Measurements from ENCODE around the gene IRAK2. TPM values are rescaled to one million over a fixed set of nuclear protein-coding genes. Genes with fewer than 3 reads are reported as not detected.

Gene IRAK2
- total RNA-seq, 2 donors from 2014 or later = 0.26 to 0.40 TPM

DNA sequence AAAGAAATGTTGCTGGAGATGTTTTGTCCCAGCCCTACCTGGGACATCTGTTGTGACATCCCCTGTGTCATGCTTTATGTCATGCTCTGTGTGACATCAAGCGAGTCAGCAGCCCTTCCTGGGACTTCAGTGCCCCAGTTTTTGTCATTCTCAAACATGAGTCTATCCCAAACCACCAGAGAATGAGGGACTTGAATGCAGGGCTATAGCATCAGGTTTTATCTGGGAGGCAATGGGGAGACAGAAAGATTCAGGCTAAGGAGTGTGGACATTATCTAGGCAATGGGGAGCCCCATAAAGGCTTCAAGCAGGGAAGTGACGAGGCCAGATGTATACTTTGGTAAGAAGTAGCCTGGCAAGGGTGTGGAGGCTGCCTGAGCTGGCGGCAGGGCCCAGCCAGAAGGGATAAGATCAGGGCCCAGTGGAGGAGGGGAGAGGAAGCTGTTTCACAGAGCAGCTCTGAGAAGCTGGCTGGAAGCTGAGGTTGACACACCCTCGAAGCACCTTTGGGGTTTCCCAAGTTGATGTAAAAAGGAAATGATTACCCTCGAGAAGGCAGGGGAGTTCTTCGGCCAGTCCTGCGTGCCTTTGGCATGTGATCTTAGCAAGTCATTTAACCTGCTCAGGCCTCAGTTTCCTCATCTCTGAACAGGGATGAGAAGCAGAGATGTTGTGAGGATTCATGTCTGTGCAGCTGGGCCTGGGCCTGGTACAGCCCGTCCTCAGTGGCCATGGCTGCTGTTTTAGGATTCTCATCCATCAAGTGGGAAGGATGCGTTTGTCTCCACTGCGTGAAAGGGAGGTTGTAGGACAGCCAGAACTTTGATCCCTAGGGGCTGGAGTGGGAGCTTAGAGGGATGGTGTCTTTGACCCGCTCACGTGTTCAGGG lies 34.3 kb downstream of the IRAK2 start:
- no peaks in the 10 kb centered on the region for H3K27me3 ChIP-seq (ENCODE audit: control insufficient read depth, insufficient read depth, low read length, poor library complexity, severe bottlenecking)
- no peaks in the 10 kb centered on the region for H3K9me3 ChIP-seq (ENCODE audit: control insufficient read depth, low read length)
- H3K27ac ChIP-seq (ENCODE audit: low read depth, low read length) = peak overlapping the region; percentile 7
- no peaks in the 10 kb centered on the region for H3K27me3 Mint-ChIP-seq (ENCODE audit: insufficient read depth)
- 90 to 91% methylated on average over 8 to 12 of the region's 12 CpGs for WGBS, 2 experiments (ENCODE audit: insufficient coverage in 1 of 2, insufficient read length in 1 of 2)
- no peaks in the 10 kb centered on the region for H3K9me3 Mint-ChIP-seq
- H3K4me1 ChIP-seq (ENCODE audit: control insufficient read depth, insufficient read depth, low read length) = no peaks in the 10 kb centered on the region
- H3K36me3 Mint-ChIP-seq (ENCODE audit: low read depth) = no peaks in the 10 kb centered on the region
- H3K4me1 Mint-ChIP-seq = peaks cover 4% of the 10 kb centered on the region
- no peak for DNase-seq
- no peaks in the 10 kb centered on the region for H3K36me3 ChIP-seq (ENCODE audit: control insufficient read depth, insufficient read depth, low read length)
- no peak overlapping the region for H3K27ac Mint-ChIP-seq
- no peak overlapping the region for H3K4me3 ChIP-seq (ENCODE audit: low read length)
- TF ChIP-seq, protein P1, sequence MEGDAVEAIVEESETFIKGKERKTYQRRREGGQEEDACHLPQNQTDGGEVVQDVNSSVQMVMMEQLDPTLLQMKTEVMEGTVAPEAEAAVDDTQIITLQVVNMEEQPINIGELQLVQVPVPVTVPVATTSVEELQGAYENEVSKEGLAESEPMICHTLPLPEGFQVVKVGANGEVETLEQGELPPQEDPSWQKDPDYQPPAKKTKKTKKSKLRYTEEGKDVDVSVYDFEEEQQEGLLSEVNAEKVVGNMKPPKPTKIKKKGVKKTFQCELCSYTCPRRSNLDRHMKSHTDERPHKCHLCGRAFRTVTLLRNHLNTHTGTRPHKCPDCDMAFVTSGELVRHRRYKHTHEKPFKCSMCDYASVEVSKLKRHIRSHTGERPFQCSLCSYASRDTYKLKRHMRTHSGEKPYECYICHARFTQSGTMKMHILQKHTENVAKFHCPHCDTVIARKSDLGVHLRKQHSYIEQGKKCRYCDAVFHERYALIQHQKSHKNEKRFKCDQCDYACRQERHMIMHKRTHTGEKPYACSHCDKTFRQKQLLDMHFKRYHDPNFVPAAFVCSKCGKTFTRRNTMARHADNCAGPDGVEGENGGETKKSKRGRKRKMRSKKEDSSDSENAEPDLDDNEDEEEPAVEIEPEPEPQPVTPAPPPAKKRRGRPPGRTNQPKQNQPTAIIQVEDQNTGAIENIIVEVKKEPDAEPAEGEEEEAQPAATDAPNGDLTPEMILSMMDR (conservative IDR thresholded peaks at IDR 0.05) = no peak
- no peak overlapping the region for H3K4me3 Mint-ChIP-seq
- no peak overlapping the region for H3K9ac ChIP-seq (ENCODE audit: extremely low read depth, low read length, poor library complexity, severe bottlenecking)

DNA sequence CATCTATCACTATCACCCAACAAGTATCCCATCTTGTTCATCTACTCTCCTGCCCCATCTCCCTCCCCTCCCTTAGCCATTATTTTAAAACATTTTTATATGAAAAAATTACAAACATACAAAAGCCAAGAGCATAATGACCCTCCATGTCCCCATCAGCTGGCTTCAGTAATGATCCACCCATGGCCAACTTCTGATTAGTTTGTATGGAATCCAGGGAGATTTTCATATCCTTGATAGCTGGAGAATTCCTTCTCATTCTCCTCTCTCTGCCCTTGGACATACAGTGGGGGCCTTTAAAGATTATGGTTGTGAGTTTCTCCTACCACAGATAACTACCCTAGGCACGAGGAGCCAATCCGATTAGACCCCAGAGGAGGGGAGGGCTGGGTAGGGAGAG lies 40.2 kb downstream of the IRAK2 start:
- Mint-ChIP-seq H3K4me1 (no peaks in the 10 kb centered on the region), H3K27ac (no peak overlapping the region), H3K4me3 (no peak overlapping the region), H3K9me3 (no peaks in the 10 kb centered on the region), H3K36me3 (ENCODE audit: low read depth) (no peaks in the 10 kb centered on the region), H3K27me3 (ENCODE audit: insufficient read depth) (no peaks in the 10 kb centered on the region)
- TF ChIP-seq, protein P1 (conservative IDR thresholded peaks at IDR 0.05) = no peak
- H3K36me3 ChIP-seq (ENCODE audit: control insufficient read depth, insufficient read depth, low read length) = no peaks in the 10 kb centered on the region
- H3K9me3 ChIP-seq (ENCODE audit: control insufficient read depth, low read length) = no peaks in the 10 kb centered on the region
- no peak overlapping the region for H3K4me3 ChIP-seq (ENCODE audit: low read length)
- DNase-seq = no peak
- no peak overlapping the region for H3K9ac ChIP-seq (ENCODE audit: extremely low read depth, low read length, poor library complexity, severe bottlenecking)
- no peak overlapping the region for H3K27ac ChIP-seq (ENCODE audit: low read depth, low read length)
- WGBS, 2 experiments (ENCODE audit: insufficient coverage in 1 of 2, insufficient read length in 1 of 2) = no CpG with 5 or more reads among the region's 2 CpGs
- no peaks in the 10 kb centered on the region for H3K4me1 ChIP-seq (ENCODE audit: control insufficient read depth, insufficient read depth, low read length)
- no peaks in the 10 kb centered on the region for H3K27me3 ChIP-seq (ENCODE audit: control insufficient read depth, insufficient read depth, low read length, poor library complexity, severe bottlenecking)

DNA sequence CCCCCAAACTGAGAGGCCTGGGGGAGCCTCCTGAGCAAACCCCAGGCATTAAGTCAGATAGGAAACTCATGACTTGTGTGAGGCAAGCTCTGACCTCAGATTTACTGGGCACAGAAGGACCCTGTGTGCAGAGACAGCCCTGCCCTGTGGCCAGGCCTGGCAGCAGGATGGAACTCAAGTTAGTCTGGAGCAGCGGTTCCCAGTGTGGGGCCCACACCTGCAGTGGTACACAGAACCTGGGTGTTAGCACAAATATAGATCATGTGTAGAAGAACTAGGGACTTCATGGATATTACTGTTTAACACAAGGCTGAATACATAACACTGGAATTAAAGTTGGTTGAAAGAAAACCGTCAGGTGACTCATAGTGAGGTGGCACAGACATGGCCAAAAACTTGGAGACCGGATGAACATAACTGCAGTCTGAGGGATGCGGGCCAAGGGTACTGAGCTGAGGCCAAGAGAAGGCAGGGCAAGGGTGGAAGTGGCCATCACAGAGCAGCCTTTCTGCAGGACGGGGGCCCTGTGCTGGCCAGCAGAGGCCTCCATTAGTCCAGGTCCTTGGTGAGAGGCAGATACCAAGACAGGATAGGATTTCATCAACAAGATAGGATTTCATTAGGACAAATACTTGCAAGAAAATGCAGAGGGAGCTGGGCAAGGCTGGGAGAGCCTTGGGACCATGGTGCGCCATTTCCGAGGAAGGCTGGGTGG lies 40.9 kb downstream of the IRAK2 start:
- H3K36me3 Mint-ChIP-seq (ENCODE audit: low read depth) = no peaks in the 10 kb centered on the region
- TF ChIP-seq, protein P1 (conservative IDR thresholded peaks at IDR 0.05) = no peak
- no peak overlapping the region for H3K27ac ChIP-seq (ENCODE audit: low read depth, low read length)
- H3K4me1 ChIP-seq (ENCODE audit: control insufficient read depth, insufficient read depth, low read length) = no peaks in the 10 kb centered on the region
- H3K36me3 ChIP-seq (ENCODE audit: control insufficient read depth, insufficient read depth, low read length) = no peaks in the 10 kb centered on the region
- H3K9me3 Mint-ChIP-seq = no peaks in the 10 kb centered on the region
- H3K27ac Mint-ChIP-seq = peak overlapping the region; percentile 55
- no peaks in the 10 kb centered on the region for H3K27me3 Mint-ChIP-seq (ENCODE audit: insufficient read depth)
- no peaks in the 10 kb centered on the region for H3K27me3 ChIP-seq (ENCODE audit: control insufficient read depth, insufficient read depth, low read length, poor library complexity, severe bottlenecking)
- no peaks in the 10 kb centered on the region for H3K9me3 ChIP-seq (ENCODE audit: control insufficient read depth, low read length)
- H3K4me3 Mint-ChIP-seq = no peak overlapping the region
- 92 to 96% methylated on average over 4 to 7 of the region's 7 CpGs for WGBS, 2 experiments (ENCODE audit: insufficient coverage in 1 of 2, insufficient read length in 1 of 2)
- H3K4me1 Mint-ChIP-seq = no peaks in the 10 kb centered on the region
- no peak overlapping the region for H3K9ac ChIP-seq (ENCODE audit: extremely low read depth, low read length, poor library complexity, severe bottlenecking)
- DNase-seq = no peak
- H3K4me3 ChIP-seq (ENCODE audit: low read length) = no peak overlapping the region

Measured in endodermal cell (in vitro differentiated cells).